PFSK-1 (cell line): ENCODE measurements around the gene CTSZ.

Source experiments
- FOXP2 ChIP-seq: optimal IDR thresholded peaks from 2 replicates; pipeline ENCODE3; 2011; ENCODE audit warnings: borderline replicate concordance, control low read depth, inconsistent platforms; ENCODE audit not compliant: insufficient read depth; ENCODE audit errors: extremely low read length, extremely low read depth
- POLR2AphosphoS5 ChIP-seq: IDR thresholded peaks from 2 replicates; pipeline ENCODE4 v1.6.1; 2012; ENCODE audit warnings: low read depth, mild to moderate bottlenecking, control low read depth, low read length, moderate library complexity
- SIN3A ChIP-seq: IDR thresholded peaks from 2 replicates; pipeline ENCODE4 v1.6.1; 2012; ENCODE audit warnings: mild to moderate bottlenecking, low read length, moderate library complexity, borderline replicate concordance; ENCODE audit not compliant: insufficient read depth
- TAF1 ChIP-seq: IDR thresholded peaks from 2 replicates; pipeline ENCODE4 v1.6.1; 2012; ENCODE audit warnings: low read length, control low read depth, borderline replicate concordance; ENCODE audit not compliant: insufficient read depth
- TF ChIP-seq, protein P1 (sequence below), 2 experiments: IDR thresholded peaks; 2 replicates each; pipeline versions ENCODE4 v1.6.1 to v1.8.0; 2011 to 2012; ENCODE audit warnings: low read depth in 2 of 2, low read length in 2 of 2, control low read depth in 1 of 2, inconsistent platforms in 1 of 2, mild to moderate bottlenecking in 1 of 2, moderate library complexity in 1 of 2; ENCODE audit not compliant: insufficient read depth in 1 of 2

CTSZ gene

DNA sequence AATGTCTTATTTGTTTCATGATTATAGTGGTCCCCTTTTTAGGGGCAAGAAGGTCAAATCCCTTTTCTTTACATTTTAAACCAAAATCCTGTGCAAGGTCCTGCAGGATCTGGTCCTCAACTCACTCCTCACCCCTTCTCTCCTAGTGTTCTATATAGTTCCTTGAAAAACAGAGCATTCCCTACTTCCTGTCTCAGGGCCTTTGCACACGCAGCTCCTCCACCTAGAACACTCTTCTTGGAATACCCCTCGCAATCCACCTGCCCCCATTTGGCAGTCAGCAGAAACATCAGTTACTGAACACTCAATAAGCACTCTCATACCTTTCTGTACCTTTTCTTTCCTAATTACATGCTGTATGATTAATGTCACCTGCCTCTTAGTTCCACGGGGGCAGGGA is 28.3 kb upstream of the CTSZ start:
- no peak for TF ChIP-seq SIN3A
- no peak for TF ChIP-seq FOXP2
- no peak for TF ChIP-seq POLR2AphosphoS5
- TF ChIP-seq TAF1 = no peak
- TF ChIP-seq, protein P1, sequence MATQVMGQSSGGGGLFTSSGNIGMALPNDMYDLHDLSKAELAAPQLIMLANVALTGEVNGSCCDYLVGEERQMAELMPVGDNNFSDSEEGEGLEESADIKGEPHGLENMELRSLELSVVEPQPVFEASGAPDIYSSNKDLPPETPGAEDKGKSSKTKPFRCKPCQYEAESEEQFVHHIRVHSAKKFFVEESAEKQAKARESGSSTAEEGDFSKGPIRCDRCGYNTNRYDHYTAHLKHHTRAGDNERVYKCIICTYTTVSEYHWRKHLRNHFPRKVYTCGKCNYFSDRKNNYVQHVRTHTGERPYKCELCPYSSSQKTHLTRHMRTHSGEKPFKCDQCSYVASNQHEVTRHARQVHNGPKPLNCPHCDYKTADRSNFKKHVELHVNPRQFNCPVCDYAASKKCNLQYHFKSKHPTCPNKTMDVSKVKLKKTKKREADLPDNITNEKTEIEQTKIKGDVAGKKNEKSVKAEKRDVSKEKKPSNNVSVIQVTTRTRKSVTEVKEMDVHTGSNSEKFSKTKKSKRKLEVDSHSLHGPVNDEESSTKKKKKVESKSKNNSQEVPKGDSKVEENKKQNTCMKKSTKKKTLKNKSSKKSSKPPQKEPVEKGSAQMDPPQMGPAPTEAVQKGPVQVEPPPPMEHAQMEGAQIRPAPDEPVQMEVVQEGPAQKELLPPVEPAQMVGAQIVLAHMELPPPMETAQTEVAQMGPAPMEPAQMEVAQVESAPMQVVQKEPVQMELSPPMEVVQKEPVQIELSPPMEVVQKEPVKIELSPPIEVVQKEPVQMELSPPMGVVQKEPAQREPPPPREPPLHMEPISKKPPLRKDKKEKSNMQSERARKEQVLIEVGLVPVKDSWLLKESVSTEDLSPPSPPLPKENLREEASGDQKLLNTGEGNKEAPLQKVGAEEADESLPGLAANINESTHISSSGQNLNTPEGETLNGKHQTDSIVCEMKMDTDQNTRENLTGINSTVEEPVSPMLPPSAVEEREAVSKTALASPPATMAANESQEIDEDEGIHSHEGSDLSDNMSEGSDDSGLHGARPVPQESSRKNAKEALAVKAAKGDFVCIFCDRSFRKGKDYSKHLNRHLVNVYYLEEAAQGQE (IDR thresholded peaks at IDR 0.05; ENCODE audit: insufficient read depth in 1 of 2, low read depth in 2 of 2, low read length in 2 of 2) = no peak

DNA sequence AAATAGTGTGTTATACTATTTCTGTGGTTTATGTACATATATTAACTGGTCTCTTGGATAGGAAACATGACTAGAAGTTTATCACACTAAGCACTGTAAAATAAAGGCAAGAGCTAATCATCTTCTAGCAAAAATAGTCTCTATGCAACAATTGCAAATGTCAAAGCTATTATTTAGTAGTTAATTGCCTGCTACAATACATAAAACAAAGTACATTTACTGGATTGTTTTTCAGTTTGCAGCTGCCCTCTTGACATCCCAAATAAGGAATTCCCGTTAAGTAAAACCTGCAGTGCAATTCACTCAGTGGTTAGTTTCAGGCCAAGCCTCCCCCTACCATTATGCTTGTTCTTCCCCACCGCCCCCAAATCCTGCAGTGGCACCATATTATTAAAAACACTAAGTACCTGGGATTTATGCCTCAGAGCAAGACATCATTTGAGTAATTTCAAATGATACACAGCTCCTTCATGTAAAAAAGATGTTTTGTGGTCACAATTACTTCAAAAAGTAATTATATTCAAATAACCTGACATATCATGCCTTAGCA is 26.6 kb upstream of the CTSZ start:
- TF ChIP-seq SIN3A (no peak), FOXP2 (no peak)

DNA sequence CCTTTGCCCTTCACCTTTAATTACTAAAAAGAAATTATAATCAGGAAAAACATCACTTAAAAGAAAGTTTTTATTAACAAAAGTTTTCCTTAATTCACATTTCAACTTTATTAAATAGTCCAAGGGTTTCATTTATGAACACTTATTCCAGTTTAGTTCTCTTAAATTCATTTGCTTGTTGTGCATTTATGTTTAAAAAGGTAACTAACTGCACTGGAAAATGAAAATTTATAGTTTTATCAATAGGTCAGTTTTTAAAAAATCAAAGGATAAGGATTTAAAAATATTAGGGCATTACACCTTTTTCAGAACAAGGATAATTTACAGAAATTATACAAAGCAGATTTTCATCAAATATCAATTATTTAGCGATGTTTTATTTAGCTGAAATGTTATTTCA is 26.0 kb upstream of the CTSZ start:
- TF ChIP-seq FOXP2 (no peak), POLR2AphosphoS5 (no peak), SIN3A (no peak), TAF1 (no peak)
- TF ChIP-seq, protein P1 (IDR thresholded peaks at IDR 0.05; ENCODE audit: insufficient read depth in 1 of 2, low read depth in 2 of 2, low read length in 2 of 2) = no peak

DNA sequence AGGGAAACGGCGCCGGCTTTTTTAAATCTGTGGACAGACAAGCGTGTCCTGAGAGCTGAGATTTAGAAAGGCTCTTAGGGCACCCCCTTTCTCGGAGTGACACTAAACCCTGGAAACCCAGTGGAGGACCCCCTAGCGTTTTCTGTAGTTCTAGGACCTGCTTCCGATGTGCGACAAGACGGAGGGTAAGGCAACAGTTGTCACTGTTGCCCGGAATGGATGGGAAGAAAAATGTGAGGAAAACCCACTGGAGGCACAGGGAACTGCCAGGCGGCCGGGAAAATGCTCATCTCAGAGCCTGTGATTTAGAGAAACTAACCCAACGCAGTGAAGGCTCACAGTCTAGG is 25.6 kb upstream of the CTSZ start:
- TF ChIP-seq, protein P1 (IDR thresholded peaks at IDR 0.05; ENCODE audit: insufficient read depth in 1 of 2, low read depth in 2 of 2, low read length in 2 of 2) = no peak
- no peak for TF ChIP-seq FOXP2
- no peak for TF ChIP-seq POLR2AphosphoS5
- TF ChIP-seq TAF1 = no peak
- no peak for TF ChIP-seq SIN3A

DNA sequence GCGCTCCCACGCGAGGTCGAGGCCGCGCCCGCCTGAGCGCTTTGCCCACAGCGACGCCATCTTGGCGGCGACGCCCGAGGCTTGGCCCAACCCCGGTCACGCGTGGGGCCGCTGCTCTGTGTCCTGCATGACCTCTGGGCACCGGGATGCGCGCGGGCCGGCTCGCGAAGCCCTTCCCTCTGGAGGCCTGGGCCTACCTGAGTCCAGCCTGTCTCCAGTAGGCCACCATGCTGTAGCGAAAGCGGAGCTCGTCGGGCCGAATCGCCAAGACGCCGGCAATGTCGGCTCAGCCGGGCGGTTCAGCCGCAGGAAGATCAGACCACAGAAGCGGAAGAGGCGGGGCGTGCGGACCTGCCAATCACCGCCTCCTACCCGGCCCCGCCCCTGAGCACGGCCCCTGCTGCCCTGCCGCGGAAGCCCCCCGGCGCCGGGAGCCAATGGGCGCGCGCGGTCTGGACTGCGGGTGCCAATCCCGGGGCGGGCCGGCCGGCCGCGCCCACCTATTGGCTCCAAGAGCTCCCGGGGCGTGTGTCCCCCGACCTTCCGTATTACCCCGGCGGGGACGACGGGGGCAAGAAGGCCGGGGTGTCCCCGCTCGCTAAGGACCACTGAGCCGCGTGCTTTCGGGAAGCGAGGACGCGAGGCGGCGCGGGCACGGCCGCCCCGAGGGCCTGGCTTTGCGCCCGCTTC is 25.1 kb upstream of the CTSZ start, which contains the start of gene ATP5F1E:
ATP5F1E (minus strand) TSS at position 313 of the 690 bp plus-strand sequence; CDS start at position 229, 84 bp downstream.
- no peak for TF ChIP-seq SIN3A
- TF ChIP-seq, protein P1 (IDR thresholded peaks at IDR 0.05; ENCODE audit: insufficient read depth in 1 of 2, low read depth in 2 of 2, low read length in 2 of 2) = 0 out of 4 replicates have a peak, but pooled peaks have one; percentile 29 to 38
- peak; percentile 90 for TF ChIP-seq POLR2AphosphoS5
- peak; percentile 42 for TF ChIP-seq FOXP2
- TF ChIP-seq TAF1 = peak; percentile 48; the same call in 1 of the 2 replicates
